ENCODE measurements around the gene PHKA2.
"Not testable (repeated sequence)": the region's sequence is repeated elsewhere in the genome, so short reads cannot be mapped to it uniquely, and the experiment has no call there.

Gene PHKA2

GRCh38 chrX:18855919-18856644 is 127.8 kb downstream of the PHKA2 start:
- DNase-seq, result no peak

- DNase-seq, result not testable (repeated sequence)
Observed at GRCh38 chrX:18847901-18848300, 136.0 kb downstream of the PHKA2 start.

Data from SHP77 (cell line).